ENCODE measurements around the gene DPH5.
A peak's percentile ranks its signal among the peaks of the same experiment; 100 is the strongest.
"Not testable (repeated sequence)": the region's sequence is repeated elsewhere in the genome, so short reads cannot be mapped to it uniquely, and the experiment has no call there.

DPH5 gene

GRCh38 chr1:101025657-101026429 lies at the start of gene DPH5:
TSS of gene DPH5 (minus strand) at chr1:101025784. CDS start at chr1:101025443, 341 bp downstream.
- DNase-seq: peak; percentile 86

- DNase-seq: peak; percentile 44
These were observed 48.3 kb upstream of the DPH5 start for GRCh38 chr1:101073836-101074235.

- no peak for DNase-seq
These were observed 45.9 kb upstream of the DPH5 start for GRCh38 chr1:101071470-101071891.

GRCh38 chr1:101069158-101069557 lies 43.6 kb upstream of the DPH5 start:
- DNase-seq: no peak

- not testable (repeated sequence) for DNase-seq
These were observed 41.4 kb upstream of the DPH5 start for GRCh38 chr1:101066937-101067335.

- DNase-seq: no peak
These were observed 40.8 kb upstream of the DPH5 start for GRCh38 chr1:101066260-101066936.

GRCh38 chr1:101065575-101065974 lies 40.0 kb upstream of the DPH5 start:
- DNase-seq: no peak

- DNase-seq: no peak
These were observed 39.1 kb upstream of the DPH5 start for GRCh38 chr1:101064697-101065096.

GRCh38 chr1:101060992-101061391 lies 35.4 kb upstream of the DPH5 start:
- no peak for DNase-seq

GRCh38 chr1:101059945-101060542 lies 34.5 kb upstream of the DPH5 start:
- DNase-seq: no peak

GRCh38 chr1:101055623-101056022 lies 30.0 kb upstream of the DPH5 start:
- no peak for DNase-seq

GRCh38 chr1:101051688-101052638 lies 26.4 kb upstream of the DPH5 start:
- peak; percentile 51 for DNase-seq

- no peak for DNase-seq
These were observed 25.3 kb upstream of the DPH5 start for GRCh38 chr1:101050869-101051268.

GRCh38 chr1:101044749-101045148 lies 19.2 kb upstream of the DPH5 start:
- no peak for DNase-seq

GRCh38 chr1:101044259-101044658 lies 18.7 kb upstream of the DPH5 start:
- no peak for DNase-seq

- DNase-seq: no peak
These were observed 18.2 kb upstream of the DPH5 start for GRCh38 chr1:101043776-101044175.

GRCh38 chr1:101041300-101041699 lies 15.7 kb upstream of the DPH5 start:
- DNase-seq: no peak

GRCh38 chr1:101040666-101041065 lies 15.1 kb upstream of the DPH5 start:
- DNase-seq: no peak

- no peak for DNase-seq
These were observed 13.7 kb upstream of the DPH5 start for GRCh38 chr1:101039245-101039644.

GRCh38 chr1:101037316-101037715 lies 11.7 kb upstream of the DPH5 start:
- no peak for DNase-seq

- DNase-seq: no peak
These were observed 7.4 kb upstream of the DPH5 start for GRCh38 chr1:101033017-101033416.

- DNase-seq: not testable (repeated sequence)
These were observed 6.5 kb upstream of the DPH5 start for GRCh38 chr1:101032129-101032528.

GRCh38 chr1:101030881-101031280 lies 5.3 kb upstream of the DPH5 start:
- no peak for DNase-seq

All from NCI-H1105 treated with DMSO at 0.1 percent for 48 hours (cell line).